Stomach (tissue), 4 donors: ENCODE measurements around the gene RPTOR.
"Not testable (repeated sequence)": the region's sequence is repeated elsewhere in the genome, so short reads cannot be mapped to it uniquely, and the experiment has no call there.

Source experiments
- CTCF ChIP-seq, 7 experiments: fragments of 450-650 bp in 4 of 7; fragments of 200-600 bp in 3 of 7; sonication (generic) in 3 of 7; IDR thresholded peaks; one replicate each; pipeline ENCODE4 v1.5.1; 2016 to 2019; ENCODE audit warnings: antibody characterized with exemption in 7 of 7, control low read depth in 2 of 7, mild to moderate bottlenecking in 1 of 7
- POLR2A ChIP-seq, 4 donors: fragments of 450-650 bp; IDR thresholded peaks; one replicate each; pipeline ENCODE4 v1.6.1; 2016; ENCODE audit warnings: antibody characterized with exemption in 4 of 4, control low read depth in 2 of 4, mild to moderate bottlenecking in 1 of 4, moderate library complexity in 1 of 4
- POLR2AphosphoS5 ChIP-seq, 3 donors: sonication (generic); formaldehyde crosslinking; IDR thresholded peaks; one replicate each; pipeline ENCODE4 v1.6.1; 2016; ENCODE audit warnings: antibody characterized with exemption in 3 of 3

- TF ChIP-seq POLR2A, CTCF, POLR2AphosphoS5 (IDR thresholded peaks at IDR 0.05): not testable (repeated sequence)
These were observed 199.3 kb downstream of the RPTOR start for GRCh38 chr17:80743973-80744372.
